NOMO-1 treated with DMSO at 0.1 percent for 48 hours (cell line): ENCODE results near the gene KRT84.
A peak's percentile ranks its signal among the peaks of the same experiment; 100 is the strongest.

ENCODE experiments used
- DNase-seq: peaks from one replicate; lab custom pipeline; 2025; ENCODE audit not compliant: unreplicated experiment; lab: John Stamatoyannopoulos, UW

Gene KRT84

GRCh38 chr12:52389313-52390207 lies 4.1 kb upstream of the KRT84 start:
- no peak for DNase-seq

GRCh38 chr12:52387859-52388258 lies 2.4 kb upstream of the KRT84 start:
- no peak for DNase-seq

GRCh38 chr12:52383331-52383730 lies 2.1 kb downstream of the KRT84 start:
- DNase-seq, result no peak

- DNase-seq, result no peak
Measured at GRCh38 chr12:52382854-52383253, 2.6 kb downstream of the KRT84 start.

GRCh38 chr12:52381206-52381605 lies 4.2 kb downstream of the KRT84 start:
- DNase-seq, result no peak

GRCh38 chr12:52380271-52380694 lies 5.2 kb downstream of the KRT84 start:
- no peak for DNase-seq

- no peak for DNase-seq
Measured at GRCh38 chr12:52379536-52379935, 5.9 kb downstream of the KRT84 start.

GRCh38 chr12:52378091-52378490 lies 7.4 kb downstream of the KRT84 start:
- no peak for DNase-seq

GRCh38 chr12:52377266-52377665 lies 8.2 kb downstream of the KRT84 start:
- DNase-seq, result no peak

GRCh38 chr12:52372216-52373154 lies 13.0 kb downstream of the KRT84 start:
- peak; percentile 68 for DNase-seq

- no peak for DNase-seq
Measured at GRCh38 chr12:52371716-52372115, 13.7 kb downstream of the KRT84 start.

- no peak for DNase-seq
Measured at GRCh38 chr12:52370926-52371608, 14.4 kb downstream of the KRT84 start.

- no peak for DNase-seq
Measured at GRCh38 chr12:52369809-52370208, 15.6 kb downstream of the KRT84 start.

- DNase-seq, result no peak
Measured at GRCh38 chr12:52369211-52369610, 16.2 kb downstream of the KRT84 start.

- no peak for DNase-seq
Measured at GRCh38 chr12:52368508-52368907, 16.9 kb downstream of the KRT84 start.

- DNase-seq, result no peak
Measured at GRCh38 chr12:52367876-52368275, 17.6 kb downstream of the KRT84 start.

- no peak for DNase-seq
Measured at GRCh38 chr12:52366738-52367485, 18.5 kb downstream of the KRT84 start, which contains the start of gene KRT85. Gene KRT85, minus strand, starts transcription at chr12:52367481. Its CDS starts 76 bp downstream, at chr12:52367405.

GRCh38 chr12:52364901-52365489 lies 20.5 kb downstream of the KRT84 start:
- no peak for DNase-seq

- no peak for DNase-seq
Measured at GRCh38 chr12:52364061-52364460, 21.4 kb downstream of the KRT84 start.

- no peak for DNase-seq
Measured at GRCh38 chr12:52363111-52363679, 22.3 kb downstream of the KRT84 start.
